HG03460 (cell line): ENCODE results near the gene PRDX3.
"Not testable (repeated sequence)": the region's sequence is repeated elsewhere in the genome, so short reads cannot be mapped to it uniquely, and the experiment has no call there.

Experiments
- ATAC-seq: cut with Tn5 transposase; IDR thresholded peaks from one replicate; pipeline ENCODE4 v1.9.1; 2021; ENCODE audit not compliant: unreplicated experiment

The PRDX3 gene

GRCh38 chr10:119165171-119166117, 13.2 kb downstream of the PRDX3 start, which contains the start of gene SFXN4:
Gene SFXN4, minus strand, starts transcription at chr10:119165714. Its CDS starts 67 bp downstream, at chr10:119165647.
- ATAC-seq = peak; percentile 91

DNA sequence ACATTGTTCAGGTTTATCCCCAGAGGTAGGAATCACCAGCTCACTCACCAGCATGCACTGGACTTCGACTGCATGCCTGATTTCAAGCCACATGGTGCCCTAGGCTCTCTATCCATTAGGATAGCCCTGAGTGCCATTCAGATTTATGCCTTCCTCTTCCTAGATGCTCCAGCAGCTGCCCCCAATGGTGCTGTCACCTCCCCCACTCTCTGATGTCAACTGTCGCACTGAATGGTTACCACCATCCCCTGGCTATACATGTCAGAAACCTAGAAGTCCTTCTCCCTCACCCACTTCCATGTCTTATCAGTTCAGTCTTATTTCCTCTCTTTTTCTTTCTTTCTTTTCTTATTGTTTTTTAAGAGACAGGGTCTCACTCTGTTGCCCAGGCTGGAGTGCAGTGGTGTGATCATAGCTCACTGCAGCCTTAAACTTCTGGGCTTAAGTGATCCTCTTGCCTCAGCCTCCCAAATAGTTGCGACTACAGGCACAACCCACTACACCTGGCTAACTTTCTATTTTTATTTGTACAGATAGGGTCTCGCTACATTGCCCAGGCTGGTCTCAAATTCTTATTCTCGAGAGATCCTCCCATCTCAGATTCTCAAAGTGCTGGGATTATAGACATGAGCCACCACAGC, 16.0 kb downstream of the PRDX3 start:
- no peak for ATAC-seq

DNA sequence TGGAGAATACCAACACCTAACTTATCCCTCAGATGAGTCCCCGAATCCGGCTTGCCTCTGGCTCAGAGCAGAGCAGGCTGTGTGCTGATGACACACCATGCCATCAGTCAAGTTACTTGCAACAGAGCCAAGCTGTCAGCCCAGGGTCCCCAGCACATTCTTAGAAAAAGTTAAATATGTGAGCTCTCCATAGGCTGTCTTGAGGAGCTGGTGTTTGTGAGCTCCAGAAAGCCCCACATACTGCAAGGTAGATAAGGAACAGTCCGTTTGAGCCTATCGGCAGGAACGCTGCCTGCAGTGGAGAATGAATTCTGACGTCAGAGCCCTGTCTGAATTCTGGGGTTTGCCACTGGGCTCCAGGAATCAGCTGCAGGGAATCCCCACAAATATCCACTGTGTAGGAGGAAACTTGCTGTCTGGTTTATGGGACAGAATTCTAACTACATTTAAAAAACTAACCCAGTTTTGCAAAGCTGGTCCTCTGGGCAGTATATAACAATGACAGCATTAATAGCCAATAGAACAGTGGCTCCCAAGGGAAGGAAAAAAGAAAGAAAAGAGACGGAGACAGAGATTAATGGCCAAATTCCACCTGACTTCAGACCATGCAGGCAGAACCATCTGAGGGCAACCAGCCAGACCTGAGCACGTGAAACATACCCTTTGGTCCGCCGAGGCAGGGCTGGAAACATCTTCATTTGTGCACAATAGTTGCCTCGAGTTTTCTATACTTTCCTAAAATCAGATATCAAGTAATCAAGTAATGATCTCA, 16.7 kb downstream of the PRDX3 start:
- no peak for ATAC-seq

DNA sequence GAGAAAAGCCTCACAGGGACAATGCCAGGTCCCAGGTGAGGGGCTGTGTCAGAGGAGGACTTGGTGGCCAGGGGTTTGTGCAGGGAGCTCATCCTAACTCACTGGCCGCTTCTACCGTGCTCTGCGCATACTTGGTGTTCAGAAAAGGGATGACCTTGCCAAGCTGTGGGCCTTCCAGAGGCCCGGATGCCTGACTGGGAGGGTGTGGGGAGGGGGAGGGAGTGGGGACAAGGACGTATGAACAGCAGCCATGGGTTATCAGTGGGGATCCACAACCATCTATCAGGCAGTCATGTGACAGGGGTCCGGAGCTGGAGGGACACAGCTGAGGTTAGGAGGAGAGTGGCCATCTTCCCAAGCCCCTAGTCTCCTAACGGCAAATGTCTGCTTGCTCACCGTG, 19.3 kb downstream of the PRDX3 start:
- ATAC-seq = no peak

GRCh38 chr10:119153661-119154060, 25.0 kb downstream of the PRDX3 start:
- no peak for ATAC-seq

DNA sequence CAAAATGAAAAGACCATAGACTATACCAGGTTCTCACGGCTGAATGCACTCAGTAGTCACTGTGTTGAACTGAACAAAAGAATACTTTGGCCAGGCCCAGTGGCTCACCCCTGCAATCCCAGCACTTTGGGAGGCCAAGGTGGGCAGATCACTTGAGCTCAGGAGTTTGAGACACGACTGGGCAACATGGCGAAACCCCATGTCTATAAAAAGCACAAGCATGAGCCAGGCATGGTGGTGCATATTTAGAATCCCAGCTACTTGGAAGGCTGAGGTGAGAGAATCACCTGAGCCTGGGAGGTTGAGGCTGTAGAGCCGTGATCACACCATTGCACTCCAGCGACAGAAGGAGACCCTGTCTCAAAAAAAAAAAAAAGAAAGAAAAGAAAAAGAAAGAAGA, 25.6 kb downstream of the PRDX3 start:
- ATAC-seq = no peak

DNA sequence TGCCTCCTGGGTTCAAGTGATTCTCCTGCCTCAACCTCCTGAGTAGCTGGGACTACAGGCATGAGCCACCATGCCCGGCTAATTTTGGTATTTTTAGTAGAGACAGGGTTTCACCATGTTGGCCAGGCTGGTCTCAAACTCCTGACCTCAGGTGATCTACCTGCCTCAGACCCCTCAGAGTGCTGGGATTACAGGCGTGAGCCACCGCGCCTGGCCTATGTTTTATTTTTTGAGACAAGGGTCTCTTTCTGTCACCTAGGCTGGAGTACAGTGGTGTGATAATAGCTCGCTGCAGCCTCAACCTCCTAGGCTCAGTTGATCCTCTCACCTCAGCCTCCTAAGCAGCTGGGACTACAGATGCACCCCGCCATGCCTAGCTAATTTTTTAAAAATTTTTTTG, 27.0 kb downstream of the PRDX3 start:
- not testable (repeated sequence) for ATAC-seq

DNA sequence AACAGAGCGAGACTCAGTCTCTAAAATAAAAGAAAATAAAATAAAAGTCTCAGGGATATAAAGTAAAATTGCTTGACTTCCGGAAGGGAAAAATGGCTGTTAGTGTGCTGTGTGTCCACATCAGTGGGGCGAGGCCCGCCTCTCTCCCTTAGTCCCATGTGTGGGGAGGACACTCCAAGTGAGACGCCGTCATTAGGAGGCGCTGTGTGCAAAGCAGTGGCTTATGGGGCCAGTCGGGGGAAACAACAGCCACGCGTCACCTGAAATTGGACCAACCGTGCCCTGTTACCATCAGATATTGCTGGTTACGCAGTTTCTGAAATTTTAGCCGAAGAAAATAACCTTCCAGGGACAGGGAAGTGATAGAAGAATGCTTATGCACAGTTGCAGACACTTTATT, 28.9 kb downstream of the PRDX3 start:
- ATAC-seq = no peak

GRCh38 chr10:119149157-119149556, 29.5 kb downstream of the PRDX3 start:
- ATAC-seq = no peak

DNA sequence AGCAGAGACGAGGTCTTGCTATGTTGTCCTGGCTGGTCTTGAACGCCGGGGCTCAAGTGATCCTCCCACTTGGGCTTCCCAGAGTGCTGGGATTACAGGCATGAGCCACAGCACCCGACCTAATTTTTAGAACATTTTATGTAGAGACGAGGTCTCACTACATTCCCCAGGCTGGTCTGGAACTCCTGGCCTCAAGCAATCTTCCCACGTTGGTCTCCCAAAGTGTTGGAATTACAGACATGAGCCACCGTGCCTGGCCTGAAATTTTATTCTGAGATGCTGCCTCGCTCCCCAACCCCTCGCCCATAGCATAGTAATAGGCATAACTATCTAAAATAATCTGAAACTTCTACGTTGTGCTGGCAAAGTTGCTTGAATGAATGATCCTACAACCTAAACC, 35.0 kb downstream of the PRDX3 start:
- ATAC-seq = no peak

- ATAC-seq = no peak
Measured at GRCh38 chr10:119140603-119141245, 37.9 kb downstream of the PRDX3 start.

- ATAC-seq = no peak
Measured at GRCh38 chr10:119139464-119140067, 39.0 kb downstream of the PRDX3 start.

GRCh38 chr10:119138346-119139306, 40.0 kb downstream of the PRDX3 start:
- ATAC-seq = no peak

DNA sequence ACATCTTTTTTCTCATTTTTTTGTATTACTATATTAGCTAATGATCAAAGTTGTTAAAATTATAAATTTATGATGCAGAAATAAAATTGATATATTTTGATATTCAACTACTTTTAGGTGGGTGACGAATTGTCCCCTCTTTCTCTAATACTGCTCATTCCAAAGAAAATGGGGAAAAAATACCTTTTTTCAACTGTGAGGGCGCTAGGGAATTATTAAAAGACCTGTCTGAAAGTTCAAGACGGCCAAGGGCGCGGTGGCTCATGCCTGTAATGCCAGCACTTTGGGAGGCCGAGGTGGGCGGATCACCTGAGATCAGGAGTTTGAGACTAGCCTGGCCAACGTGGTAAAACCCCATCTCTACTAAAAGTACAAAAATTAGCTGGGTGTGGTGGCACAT, 40.7 kb downstream of the PRDX3 start:
- ATAC-seq = not testable (repeated sequence)

DNA sequence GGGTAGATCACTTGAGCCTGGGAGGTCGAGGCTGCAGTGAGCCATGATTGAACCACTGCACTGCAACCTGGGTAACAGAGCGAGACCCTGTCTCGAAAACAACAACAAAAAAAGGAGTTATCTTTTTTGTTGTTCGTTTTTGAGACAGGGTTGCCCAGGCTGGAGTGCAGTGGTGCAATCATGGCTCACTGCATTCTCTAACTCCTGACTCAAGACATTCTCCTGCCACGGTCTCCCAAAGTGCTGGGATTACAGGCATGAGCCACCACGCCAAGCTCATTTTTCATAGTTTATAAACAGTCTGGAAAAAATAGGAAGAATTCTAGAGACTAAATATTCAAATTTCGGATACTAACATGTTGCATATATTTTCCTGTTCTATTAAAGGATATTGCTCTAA, 42.5 kb downstream of the PRDX3 start:
- no peak for ATAC-seq

DNA sequence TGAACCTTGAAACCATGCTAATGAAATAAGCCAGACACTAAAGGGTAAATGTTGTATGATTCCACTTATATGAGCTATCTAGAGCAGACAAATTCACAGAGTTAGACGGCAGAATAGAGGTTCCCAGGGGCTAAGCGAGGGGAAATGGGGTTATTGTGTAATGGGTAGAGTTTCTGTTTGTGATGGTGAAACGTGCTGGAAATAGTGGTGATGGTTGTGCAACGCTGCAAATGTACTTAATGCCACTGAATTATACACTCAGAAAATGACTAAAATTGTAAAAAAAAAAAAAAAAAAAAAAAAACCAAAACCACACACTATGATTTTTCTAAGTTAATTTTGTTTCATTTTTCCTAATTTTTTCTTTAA, 43.1 kb downstream of the PRDX3 start:
- no peak for ATAC-seq

DNA sequence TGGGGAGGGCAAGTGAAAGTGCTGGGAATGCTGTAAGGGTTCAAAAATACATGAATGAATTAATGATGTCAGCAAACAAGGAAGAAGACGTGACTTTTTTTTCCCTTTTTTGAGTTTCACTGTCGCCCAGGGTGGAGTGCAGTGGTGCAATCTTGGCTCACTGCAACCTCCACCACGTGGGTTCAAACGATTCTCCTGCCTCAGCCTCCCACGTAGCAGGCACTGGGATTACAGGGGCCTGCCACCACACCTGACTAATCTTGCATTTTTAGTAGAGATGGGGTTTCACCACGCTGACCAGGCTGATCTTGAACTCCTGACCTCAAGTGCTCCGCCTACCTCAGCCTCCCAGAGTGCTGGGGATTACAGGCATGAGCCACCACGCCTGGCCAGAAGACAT, 44.7 kb downstream of the PRDX3 start:
- ATAC-seq = no peak

DNA sequence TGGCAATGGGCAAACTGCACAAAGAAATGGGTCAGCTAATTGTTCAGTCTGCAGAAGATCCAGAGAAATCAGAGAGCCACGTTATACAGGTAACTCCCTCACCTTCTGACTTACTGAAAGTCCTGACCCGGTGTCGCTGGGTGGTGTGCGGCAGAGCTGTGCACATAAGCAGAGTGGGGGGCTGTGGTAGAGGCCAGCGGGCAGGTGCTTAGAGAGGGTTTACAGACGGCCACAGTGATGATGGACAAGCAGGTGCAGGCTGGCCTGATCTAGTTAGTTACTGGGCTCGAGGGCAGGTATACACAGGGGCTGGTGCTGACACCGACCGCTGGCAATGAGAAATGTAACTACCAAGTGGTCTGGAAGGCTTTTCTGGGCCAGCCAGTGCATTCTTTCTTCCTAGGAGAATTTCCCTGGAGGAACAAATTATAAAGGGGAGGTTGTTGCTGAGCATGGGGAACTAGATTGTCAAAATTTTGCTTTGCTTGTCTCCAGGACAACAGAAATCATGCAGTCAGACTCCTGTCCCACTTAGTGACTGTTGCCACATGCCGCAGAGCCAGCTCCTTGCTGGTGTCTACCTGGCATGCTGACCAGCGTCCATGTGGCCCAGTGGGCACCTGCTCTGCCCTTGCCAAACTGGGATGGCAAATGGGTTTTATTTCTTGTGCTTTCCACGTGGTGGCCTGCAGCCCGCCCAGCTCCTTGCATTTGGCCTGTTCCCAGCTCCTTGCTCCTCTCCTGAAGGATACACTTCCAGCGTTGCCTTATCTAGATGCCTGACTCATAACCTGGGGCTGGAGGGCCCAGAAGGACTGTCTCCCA, 45.9 kb downstream of the PRDX3 start:
- ATAC-seq = no peak
